SK-N-SH treated with all-trans-retinoic acid at 6 μM for 48 hours (cell line): ENCODE data around the gene PPP6R2.

Experiments used
- ESRRG ChIP-seq: fragments of 250-450 bp; sonication (Bioruptor Pico); IDR thresholded peaks from 2 replicates; pipeline ENCODE4 v1.6.1; 2021; ENCODE audit warnings: mild to moderate bottlenecking
- GLIS3 ChIP-seq: fragments of 250-450 bp; sonication (Bioruptor Pico); IDR thresholded peaks from 2 replicates; pipeline ENCODE4 v1.5.0; 2020; ENCODE audit warnings: mild to moderate bottlenecking, moderate library complexity
- OSR1 ChIP-seq: fragments of 250-450 bp; sonication (Bioruptor Pico); IDR thresholded peaks from 2 replicates; pipeline ENCODE4 v1.8.0; 2022; ENCODE audit warnings: moderate library complexity, mild to moderate bottlenecking, inconsistent platforms
- RARB ChIP-seq: fragments of 250-450 bp; sonication (Bioruptor Pico); IDR thresholded peaks from 2 replicates; pipeline ENCODE4 v1.8.0; 2021; ENCODE audit warnings: mild to moderate bottlenecking, moderate library complexity
- TOX ChIP-seq: fragments of 250-450 bp; sonication (Bioruptor Pico); IDR thresholded peaks from 2 replicates; pipeline ENCODE4 v1.8.0; 2021; ENCODE audit warnings: mild to moderate bottlenecking, moderate library complexity, borderline replicate concordance
- ZC3H10 ChIP-seq: fragments of 250-450 bp; sonication (Bioruptor Pico); IDR thresholded peaks from 2 replicates; pipeline ENCODE4 v1.5.1; 2021; ENCODE audit warnings: mild to moderate bottlenecking, moderate library complexity
- ZFP3 ChIP-seq: fragments of 250-450 bp; sonication (Bioruptor Pico); IDR thresholded peaks from 2 replicates; pipeline ENCODE4 v1.5.0; 2020; ENCODE audit warnings: mild to moderate bottlenecking, moderate library complexity
- ZFP30 ChIP-seq: fragments of 450-650 bp; formaldehyde crosslinking; IDR thresholded peaks from 2 replicates; pipeline ENCODE4 v1.5.0; 2022; ENCODE audit warnings: mild to moderate bottlenecking, moderate library complexity
- TF ChIP-seq, protein P1 (sequence below): fragments of 250-450 bp; sonication (Bioruptor Pico); IDR thresholded peaks from 2 replicates; pipeline ENCODE4 v1.8.0; 2020; ENCODE audit warnings: mild to moderate bottlenecking, moderate library complexity, borderline replicate concordance

DNA sequence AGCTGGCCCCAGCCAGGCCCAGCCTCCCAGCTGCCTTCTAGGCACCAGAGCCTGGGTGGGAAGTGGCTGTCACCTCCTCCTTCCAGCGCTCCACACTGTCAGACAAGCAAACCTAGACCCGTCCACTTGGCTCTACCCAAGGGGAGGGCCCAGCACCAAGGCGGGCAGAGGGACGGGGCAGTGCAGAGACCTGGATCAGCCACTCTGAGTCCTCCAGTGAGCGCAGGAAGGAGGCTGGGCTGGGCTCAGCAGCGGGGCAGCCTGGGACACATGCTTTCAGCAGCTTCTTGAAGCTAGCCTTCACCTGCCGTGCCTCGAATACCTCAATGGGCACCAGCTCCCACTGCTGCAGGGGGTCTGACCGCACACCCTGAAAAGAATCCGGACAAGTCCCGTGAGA, 112.9 kb downstream of the PPP6R2 start:
- TF ChIP-seq GLIS3 (CRISPR knock-in tag) (no peak), RARB (CRISPR knock-in tag) (no peak), OSR1 (no peak), ZFP3 (CRISPR knock-in tag) (no peak), ZC3H10 (CRISPR knock-in tag) (no peak), ZFP30 (no peak), ESRRG (CRISPR knock-in tag) (no peak), TOX (CRISPR knock-in tag) (no peak)
- TF ChIP-seq, protein P1, sequence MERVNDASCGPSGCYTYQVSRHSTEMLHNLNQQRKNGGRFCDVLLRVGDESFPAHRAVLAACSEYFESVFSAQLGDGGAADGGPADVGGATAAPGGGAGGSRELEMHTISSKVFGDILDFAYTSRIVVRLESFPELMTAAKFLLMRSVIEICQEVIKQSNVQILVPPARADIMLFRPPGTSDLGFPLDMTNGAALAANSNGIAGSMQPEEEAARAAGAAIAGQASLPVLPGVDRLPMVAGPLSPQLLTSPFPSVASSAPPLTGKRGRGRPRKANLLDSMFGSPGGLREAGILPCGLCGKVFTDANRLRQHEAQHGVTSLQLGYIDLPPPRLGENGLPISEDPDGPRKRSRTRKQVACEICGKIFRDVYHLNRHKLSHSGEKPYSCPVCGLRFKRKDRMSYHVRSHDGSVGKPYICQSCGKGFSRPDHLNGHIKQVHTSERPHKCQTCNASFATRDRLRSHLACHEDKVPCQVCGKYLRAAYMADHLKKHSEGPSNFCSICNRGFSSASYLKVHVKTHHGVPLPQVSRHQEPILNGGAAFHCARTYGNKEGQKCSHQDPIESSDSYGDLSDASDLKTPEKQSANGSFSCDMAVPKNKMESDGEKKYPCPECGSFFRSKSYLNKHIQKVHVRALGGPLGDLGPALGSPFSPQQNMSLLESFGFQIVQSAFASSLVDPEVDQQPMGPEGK, result no peak
